ENCODE data around the gene DPP6.
"Not testable (repeated sequence)": the region's sequence is repeated elsewhere in the genome, so short reads cannot be mapped to it uniquely, and the experiment has no call there.

DPP6 gene

GRCh38 chr7:154919344-154920225 is 867.4 kb downstream of the DPP6 start:
- no peak for DNase-seq

GRCh38 chr7:154922472-154922871 is 870.3 kb downstream of the DPP6 start:
- DNase-seq: not testable (repeated sequence)

- peak; percentile 64 for DNase-seq
These were observed 875.5 kb downstream of the DPP6 start for GRCh38 chr7:154927624-154928125.

GRCh38 chr7:154928136-154929005 is 876.2 kb downstream of the DPP6 start:
- peak; percentile 80 for DNase-seq

- DNase-seq: peak; percentile 4
These were observed 877.0 kb downstream of the DPP6 start for GRCh38 chr7:154929006-154929726.

- DNase-seq: no peak
These were observed 879.7 kb downstream of the DPP6 start for GRCh38 chr7:154931906-154932305.

- DNase-seq: not testable (repeated sequence)
These were observed 882.3 kb downstream of the DPP6 start for GRCh38 chr7:154934353-154934952.

- no peak for DNase-seq
These were observed 885.6 kb downstream of the DPP6 start for GRCh38 chr7:154937837-154938236.

GRCh38 chr7:154942691-154943090 is 890.5 kb downstream of the DPP6 start:
- no peak for DNase-seq
